Adrenal gland (tissue), 12 donors: ENCODE data around the gene C2orf49. TPM values are rescaled to one million over a fixed set of nuclear protein-coding genes. Genes with fewer than 3 reads are reported as not detected.
A peak's percentile ranks its signal among the peaks of the same experiment; 100 is the strongest.

Experiments
- DNase-seq, 7 donors: peaks; one replicate each; pipeline ENCODE4 v3.0.0-alpha.2; 2019 to 2020
- H3K27ac ChIP-seq, 5 donors: fragments of 200-600 bp; sonication (generic) in 4 of 5; 1 replicate in 3 of 5; 2 replicates in 2 of 5; pipeline versions ENCODE4 v1.5.1 to v1.8.0; 2016 to 2020; ENCODE audit warnings: mild to moderate bottlenecking in 1 of 5
- H3K27me3 ChIP-seq: fragments of 200-600 bp; 2 replicates; pipeline ENCODE4 v1.8.0; 2021
- H3K36me3 ChIP-seq, 2 donors: fragments of 200-600 bp; replicated peaks in 1 of 2; 1 replicate in 1 of 2; 2 replicates in 1 of 2; pipeline versions ENCODE4 v1.5.1 to v1.8.0; 2018 to 2022
- H3K4me1 ChIP-seq, 2 donors: fragments of 200-600 bp; replicated peaks in 1 of 2; 1 replicate in 1 of 2; 2 replicates in 1 of 2; pipeline versions ENCODE4 v1.5.1 to v1.8.0; 2018 to 2021
- H3K4me3 ChIP-seq, 4 donors: fragments of 200-600 bp; sonication (generic) in 3 of 4; one replicate each; pipeline ENCODE4 v1.5.1; 2016 to 2018
- H3K9me3 ChIP-seq, 3 donors: fragments of 200-600 bp; sonication (generic) in 1 of 3; replicated peaks in 1 of 3; 1 replicate in 2 of 3; 2 replicates in 1 of 3; pipeline versions ENCODE4 v1.5.1 to v1.8.0; 2016 to 2021
- POLR2A ChIP-seq, 2 donors: fragments of 450-650 bp; IDR thresholded peaks; one replicate each; pipeline ENCODE4 v1.6.1; 2017; ENCODE audit warnings: antibody characterized with exemption in 2 of 2, mild to moderate bottlenecking in 2 of 2, moderate library complexity in 1 of 2
- WGBS, 4 donors: extraction: QIAGEN DNeasy Blood & Tissue Kit in 2 of 4; methylation state at CpG; one replicate each; pipeline versions ENCODE4 v1.1.5 to v1.1.7; 2013 to 2017; 5-methylcytosine and 5-hydroxymethylcytosine counted together
- intact Hi-C, 2 donors: fragments of 100-400 bp; cut with DNase I; formaldehyde crosslinking; loops; one replicate each; pipeline versions ENCODE4 v1.14.1 to v1.15.0; 2022 to 2023
- polyA plus RNA-seq, 3 donors: library from polyadenylated mRNA; stranded (reverse); fragments of 200-250 nt in 2 of 3; fragments of 350-450 nt in 1 of 3; fragmentation: Illumina TruSeq in 1 of 3; extraction: RNeasy Lipid Tissue Mini Kit (QIAGEN cat#74804) in 1 of 3; gene quantifications; one replicate each; pipeline ENCODE4 v1.2.3, GENCODE V29; 2013 to 2014
- total RNA-seq, 9 donors: library from RNA; depleted of rRNA in 4 of 9; stranded (reverse); fragments of >200 nt in 4 of 9; fragments of 120-200 nt in 1 of 9; fragmentation: NEBNext Ultra II Directional in 1 of 9; extraction: Animal tissue kit (Norgen Biotek cat#: 25700) in 1 of 9; gene quantifications; one replicate each; pipeline versions ENCODE4 v1.1.0 to v1.2.4, GENCODE V29; 2013 to 2023
- TF ChIP-seq, protein P1 (sequence below), 6 experiments: fragments of 450-650 bp in 4 of 6; fragments of 200-600 bp in 2 of 6; sonication (generic) in 1 of 6; IDR thresholded peaks; 1 replicate in 5 of 6; 2 replicates in 1 of 6; pipeline versions ENCODE4 v1.5.1 to v1.8.0; 2016 to 2021; ENCODE audit warnings: antibody characterized with exemption in 6 of 6, mild to moderate bottlenecking in 2 of 6, moderate library complexity in 1 of 6
- donor health status: healthy with polysubstance abuse.
- donor health status: Bipolar disorder and iron deficiency.
- donor health status: DM: yes; HTN: yes; CAD: no.
- donor health status: DM: no; HTN: no; CAD: no.
- donor health status: DM: no; HTN: no; CAD: no.
- donor health status: DM: yes; HTN: yes; CAD: no.

The C2orf49 gene
- total and polyA plus RNA-seq, 12 donors: 5.9 to 18.6 (median 14.3) TPM

DNA sequence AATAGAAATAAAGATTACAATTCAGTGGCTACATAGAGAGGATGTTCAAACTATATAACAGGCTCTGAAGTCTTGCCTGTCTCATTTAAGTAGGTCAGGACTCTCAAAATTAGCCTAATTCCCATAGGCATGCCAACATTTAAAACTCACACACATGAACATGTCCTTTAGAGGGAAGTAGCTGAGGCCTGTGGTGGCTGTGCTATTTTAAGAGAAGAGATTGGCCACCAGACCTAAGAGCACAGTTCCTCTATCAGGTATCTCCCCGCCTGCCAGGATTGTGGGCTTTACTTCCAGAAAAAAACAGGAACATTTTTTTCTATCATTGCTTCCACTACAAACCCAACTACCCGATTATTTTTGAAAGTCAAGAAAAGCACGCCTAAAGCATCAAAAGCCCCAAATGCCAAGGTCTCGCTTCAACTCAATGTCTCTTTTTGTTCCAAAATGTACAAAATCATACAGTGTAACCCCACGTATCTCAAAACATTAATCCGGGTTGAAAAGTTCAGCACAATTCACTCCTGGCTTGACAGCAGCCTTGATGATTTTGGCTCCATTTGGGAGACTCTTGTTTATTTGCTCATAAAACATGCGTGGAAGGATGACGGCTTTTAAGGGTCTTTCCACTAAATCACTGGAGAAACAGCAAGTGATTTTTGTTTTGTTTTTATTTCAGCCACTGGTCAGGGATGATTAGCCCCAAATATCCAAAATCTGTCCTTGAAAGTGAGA lies 46.3 kb downstream of the C2orf49 start:
- Histone ChIP-seq H3K4me3 (no peak overlapping the region), H3K27me3 (no peaks in the 10 kb centered on the region), H3K27ac (peak overlapping the region in 2 of 5 donors; percentile 66 to 70), H3K4me1 (peaks cover 5 to 66% of the 10 kb centered on the region in 2 donors), H3K36me3 (peaks cover 0 to 37% of the 10 kb centered on the region in 2 donors), H3K9me3 (no peaks in the 10 kb centered on the region)
- DNase-seq: no peak
- 30 to 51% (median 44%) methylated on average over 8 of the region's 8 CpGs for WGBS, 4 donors
- intact Hi-C loops: no loop called here
- no peak for TF ChIP-seq POLR2A (IDR thresholded peaks at IDR 0.05)
- TF ChIP-seq, protein P1, sequence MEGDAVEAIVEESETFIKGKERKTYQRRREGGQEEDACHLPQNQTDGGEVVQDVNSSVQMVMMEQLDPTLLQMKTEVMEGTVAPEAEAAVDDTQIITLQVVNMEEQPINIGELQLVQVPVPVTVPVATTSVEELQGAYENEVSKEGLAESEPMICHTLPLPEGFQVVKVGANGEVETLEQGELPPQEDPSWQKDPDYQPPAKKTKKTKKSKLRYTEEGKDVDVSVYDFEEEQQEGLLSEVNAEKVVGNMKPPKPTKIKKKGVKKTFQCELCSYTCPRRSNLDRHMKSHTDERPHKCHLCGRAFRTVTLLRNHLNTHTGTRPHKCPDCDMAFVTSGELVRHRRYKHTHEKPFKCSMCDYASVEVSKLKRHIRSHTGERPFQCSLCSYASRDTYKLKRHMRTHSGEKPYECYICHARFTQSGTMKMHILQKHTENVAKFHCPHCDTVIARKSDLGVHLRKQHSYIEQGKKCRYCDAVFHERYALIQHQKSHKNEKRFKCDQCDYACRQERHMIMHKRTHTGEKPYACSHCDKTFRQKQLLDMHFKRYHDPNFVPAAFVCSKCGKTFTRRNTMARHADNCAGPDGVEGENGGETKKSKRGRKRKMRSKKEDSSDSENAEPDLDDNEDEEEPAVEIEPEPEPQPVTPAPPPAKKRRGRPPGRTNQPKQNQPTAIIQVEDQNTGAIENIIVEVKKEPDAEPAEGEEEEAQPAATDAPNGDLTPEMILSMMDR (IDR thresholded peaks at IDR 0.05): no peak

DNA sequence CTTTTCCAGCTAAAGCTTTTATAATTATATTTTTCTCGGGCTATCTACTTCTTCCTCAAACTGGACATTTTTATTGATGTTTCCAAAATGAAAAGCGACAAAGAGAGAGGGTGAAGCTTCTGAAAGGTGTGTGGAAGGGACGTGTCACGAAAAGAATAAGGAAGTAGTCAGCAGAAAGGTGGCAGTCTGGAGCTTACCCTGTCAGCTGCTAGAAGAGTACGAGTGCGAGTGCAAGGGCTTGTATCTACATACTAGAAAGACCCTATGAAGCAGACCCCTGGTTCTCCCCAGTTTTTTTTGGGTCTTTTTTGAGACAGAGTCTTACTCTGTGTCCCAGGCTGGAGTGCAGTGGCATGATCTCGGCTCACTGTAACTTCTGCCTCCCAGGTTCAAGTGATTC lies 46.9 kb downstream of the C2orf49 start:
- H3K27ac ChIP-seq: peak overlapping the region in 2 of 5 donors; percentile 66 to 70
- H3K27me3 ChIP-seq: no peaks in the 10 kb centered on the region
- peaks cover 11 to 67% of the 10 kb centered on the region in 2 donors for H3K4me1 ChIP-seq
- no peaks in the 10 kb centered on the region for H3K9me3 ChIP-seq
- H3K36me3 ChIP-seq: peaks cover 0 to 33% of the 10 kb centered on the region in 2 donors
- H3K4me3 ChIP-seq: no peak overlapping the region
- DNase-seq: no peak
- intact Hi-C loops: no loop called here
- WGBS, 4 donors: 63 to 84% (median 69%) methylated on average over 7 of the region's 7 CpGs
- TF ChIP-seq, protein P1 (IDR thresholded peaks at IDR 0.05): no peak
- TF ChIP-seq POLR2A (IDR thresholded peaks at IDR 0.05): no peak

DNA sequence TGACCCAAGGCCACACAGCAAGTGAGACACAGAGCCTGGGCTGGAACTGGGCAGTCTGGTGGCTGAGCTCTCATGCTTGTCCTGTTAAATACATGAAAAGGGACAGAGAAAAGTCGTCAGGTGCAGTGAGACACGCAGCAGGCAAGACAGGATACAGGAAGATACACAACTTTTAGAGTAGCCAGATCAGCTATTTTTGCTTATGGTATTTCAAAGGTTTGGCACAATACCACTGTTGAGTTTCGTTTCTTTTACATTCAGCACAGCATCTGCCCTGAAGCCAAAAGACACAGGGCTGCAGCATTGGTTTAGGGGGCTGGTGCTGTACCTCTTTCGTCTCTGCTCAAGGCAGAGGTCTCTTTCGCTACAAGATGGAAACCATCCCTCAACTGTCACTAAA lies 47.5 kb downstream of the C2orf49 start:
- H3K9me3 ChIP-seq: no peaks in the 10 kb centered on the region
- no peak for DNase-seq
- TF ChIP-seq, protein P1 (IDR thresholded peaks at IDR 0.05): no peak
- TF ChIP-seq POLR2A (IDR thresholded peaks at IDR 0.05): no peak
- H3K36me3 ChIP-seq: peaks cover 0 to 33% of the 10 kb centered on the region in 2 donors
- no peak overlapping the region for H3K4me3 ChIP-seq
- peak overlapping the region in 2 of 5 donors; percentile 66 to 70 for H3K27ac ChIP-seq
- H3K27me3 ChIP-seq: no peaks in the 10 kb centered on the region
- 77 to 85% (median 82%) methylated on average over 5 of the region's 5 CpGs for WGBS, 4 donors
- intact Hi-C loops: no loop called here
- H3K4me1 ChIP-seq: peaks cover 9 to 65% of the 10 kb centered on the region in 2 donors

DNA sequence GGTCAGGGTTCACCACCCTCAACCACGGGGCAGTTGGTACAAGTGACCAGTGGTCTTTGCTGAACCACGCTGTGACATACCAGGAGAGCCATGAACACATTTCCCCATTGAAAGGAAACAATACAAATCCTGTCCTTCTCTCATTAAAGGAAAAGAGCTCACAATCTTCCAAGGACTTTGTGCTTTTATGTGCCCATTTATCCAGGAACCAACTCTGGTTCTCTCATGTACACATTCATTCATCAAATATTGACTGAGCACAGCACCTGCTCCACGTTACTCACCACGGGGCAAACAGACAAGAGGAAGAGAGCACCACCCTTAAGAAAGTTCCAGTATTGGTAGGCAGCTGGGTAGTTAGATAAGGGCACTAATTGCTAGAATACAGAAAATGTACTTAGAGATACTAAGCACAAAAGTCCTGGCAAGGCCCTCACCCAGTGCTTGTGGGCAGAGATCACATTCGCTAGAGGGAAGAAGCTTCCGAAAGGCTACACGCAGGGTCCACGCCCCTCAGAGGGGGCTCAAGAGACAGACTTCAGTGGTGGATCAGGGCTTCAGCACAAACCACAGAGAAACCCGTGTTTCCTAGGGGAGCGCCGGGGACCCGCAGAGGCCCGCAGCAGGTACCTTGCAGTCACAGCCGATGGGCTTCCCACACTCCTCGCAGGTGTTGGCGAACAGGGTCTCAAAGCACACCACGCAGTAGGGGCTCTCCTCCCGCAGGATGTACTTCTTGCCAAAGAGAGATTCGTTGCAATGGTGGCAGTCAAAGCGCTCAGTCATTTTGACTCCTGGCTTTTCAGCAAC lies 48.6 kb downstream of the C2orf49 start:
- 91 to 94% (median 93%) methylated on average over 15 to 20 of the region's 20 CpGs for WGBS, 4 donors
- no peaks in the 10 kb centered on the region for H3K27me3 ChIP-seq
- no peak for TF ChIP-seq POLR2A (IDR thresholded peaks at IDR 0.05)
- TF ChIP-seq, protein P1 (IDR thresholded peaks at IDR 0.05): no peak
- peaks cover 9 to 56% of the 10 kb centered on the region in 2 donors for H3K4me1 ChIP-seq
- H3K9me3 ChIP-seq: no peaks in the 10 kb centered on the region
- H3K27ac ChIP-seq: peak overlapping the region in 1 of 5 donors; percentile 66
- H3K4me3 ChIP-seq: no peak overlapping the region
- peaks cover 0 to 33% of the 10 kb centered on the region in 2 donors for H3K36me3 ChIP-seq
- DNase-seq: no peak
- intact Hi-C loops: no loop called here
